Eye (tissue), 1 donor: ENCODE measurements around the gene SRRM2.

Experiments
- DNase-seq: peaks from one replicate; pipeline ENCODE4 v3.0.0-alpha.2; 2015

SRRM2 gene

DNA sequence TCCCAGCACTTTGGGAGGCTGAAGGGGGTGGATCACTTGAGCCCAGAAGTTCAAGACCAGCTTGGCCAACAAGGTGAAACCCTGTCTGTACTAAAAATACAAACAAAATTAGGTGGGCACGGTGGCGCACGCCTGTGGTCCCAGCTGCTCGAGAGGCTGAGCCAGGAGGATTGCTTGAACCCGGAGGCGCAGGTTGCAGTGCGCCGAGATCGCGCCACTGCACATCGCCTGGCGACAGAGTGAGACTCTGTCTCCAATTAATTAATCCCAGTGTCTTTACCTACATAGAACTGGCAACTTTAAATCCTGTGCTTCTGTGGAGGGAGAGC lies 26.2 kb downstream of the SRRM2 start:
- no peak for DNase-seq

DNA sequence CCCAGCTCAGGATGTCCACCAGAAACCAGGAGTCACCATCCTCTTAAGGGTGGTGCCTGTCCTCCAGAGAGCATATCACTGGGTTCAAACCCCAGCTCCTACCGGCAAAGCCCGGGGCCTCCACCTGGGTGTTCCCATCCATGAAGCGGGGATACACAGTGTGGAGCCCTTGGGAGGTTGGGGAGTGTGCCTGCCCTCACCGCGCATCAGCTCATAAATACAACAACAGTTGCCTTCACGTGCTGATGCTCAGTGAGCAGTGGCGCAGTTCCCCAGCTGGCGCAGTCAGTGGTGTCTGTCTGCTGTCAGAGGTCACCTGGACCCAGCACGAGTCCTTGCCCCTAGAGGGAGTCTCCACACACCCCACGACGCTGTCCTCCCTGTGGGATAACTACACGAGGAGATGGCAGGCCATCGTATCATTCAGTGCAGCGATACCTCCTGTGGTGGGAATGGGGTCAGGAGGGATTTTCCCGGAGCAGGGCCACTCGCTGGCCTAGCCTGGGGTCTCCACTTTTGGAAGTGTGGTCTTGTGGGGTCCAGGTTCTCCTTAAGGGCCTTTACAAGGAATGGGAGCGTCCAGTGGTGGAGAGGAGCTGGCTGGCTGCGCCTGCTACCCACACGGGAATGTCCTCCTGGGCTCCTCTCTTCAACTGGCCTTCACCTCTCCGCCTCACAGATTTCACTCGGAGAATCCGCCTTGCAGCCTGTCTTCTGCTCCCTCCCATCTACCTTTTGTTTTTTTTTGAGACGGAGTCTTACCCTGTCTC lies 26.9 kb downstream of the SRRM2 start:
- DNase-seq, result no peak

DNA sequence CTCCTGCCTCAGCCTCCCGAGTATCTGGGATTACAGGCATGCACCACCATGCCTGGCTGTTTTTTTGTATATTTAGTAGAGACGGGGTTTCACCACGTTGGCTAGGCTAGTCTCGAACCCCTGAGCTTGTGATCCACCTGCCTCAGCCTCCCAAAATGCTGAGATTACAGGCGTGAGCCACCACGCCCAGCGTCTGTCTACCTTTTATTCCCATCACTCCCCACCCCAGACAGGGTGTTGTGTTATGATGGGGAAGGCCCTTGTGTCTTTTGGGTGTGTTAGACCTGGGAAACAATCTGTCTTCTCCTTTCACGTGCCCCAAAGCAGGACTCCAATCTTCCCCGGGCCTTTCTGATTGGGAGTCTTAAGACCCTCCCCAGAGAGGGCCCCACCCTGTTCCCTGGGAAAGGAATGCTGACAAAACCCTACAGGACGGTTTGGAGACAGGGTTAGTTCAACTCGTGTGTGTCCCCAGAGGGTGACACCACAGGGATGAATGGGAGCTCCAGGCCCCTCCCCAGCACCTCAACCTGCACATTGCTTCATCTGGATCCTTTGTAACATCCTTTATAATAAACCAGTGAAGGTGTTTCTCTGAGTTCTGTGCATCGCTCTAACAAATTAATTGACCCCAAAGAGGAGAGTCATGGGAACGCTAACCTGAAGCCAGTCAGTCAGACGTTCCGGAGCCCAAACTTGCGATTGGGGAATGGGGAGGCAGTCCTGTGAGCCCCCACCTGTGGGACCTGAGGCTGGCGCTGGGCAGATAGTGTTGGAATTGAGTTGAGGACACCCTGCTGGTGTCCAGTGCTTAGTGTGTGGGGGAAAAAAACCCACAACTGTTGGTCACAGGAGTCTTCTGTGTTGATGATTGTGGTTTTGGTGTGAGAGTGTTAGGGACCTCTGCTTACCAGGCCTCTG lies 27.8 kb downstream of the SRRM2 start:
- no peak for DNase-seq

GRCh38 chr16:2782583-2783351 lies 30.3 kb downstream of the SRRM2 start:
- no peak for DNase-seq

DNA sequence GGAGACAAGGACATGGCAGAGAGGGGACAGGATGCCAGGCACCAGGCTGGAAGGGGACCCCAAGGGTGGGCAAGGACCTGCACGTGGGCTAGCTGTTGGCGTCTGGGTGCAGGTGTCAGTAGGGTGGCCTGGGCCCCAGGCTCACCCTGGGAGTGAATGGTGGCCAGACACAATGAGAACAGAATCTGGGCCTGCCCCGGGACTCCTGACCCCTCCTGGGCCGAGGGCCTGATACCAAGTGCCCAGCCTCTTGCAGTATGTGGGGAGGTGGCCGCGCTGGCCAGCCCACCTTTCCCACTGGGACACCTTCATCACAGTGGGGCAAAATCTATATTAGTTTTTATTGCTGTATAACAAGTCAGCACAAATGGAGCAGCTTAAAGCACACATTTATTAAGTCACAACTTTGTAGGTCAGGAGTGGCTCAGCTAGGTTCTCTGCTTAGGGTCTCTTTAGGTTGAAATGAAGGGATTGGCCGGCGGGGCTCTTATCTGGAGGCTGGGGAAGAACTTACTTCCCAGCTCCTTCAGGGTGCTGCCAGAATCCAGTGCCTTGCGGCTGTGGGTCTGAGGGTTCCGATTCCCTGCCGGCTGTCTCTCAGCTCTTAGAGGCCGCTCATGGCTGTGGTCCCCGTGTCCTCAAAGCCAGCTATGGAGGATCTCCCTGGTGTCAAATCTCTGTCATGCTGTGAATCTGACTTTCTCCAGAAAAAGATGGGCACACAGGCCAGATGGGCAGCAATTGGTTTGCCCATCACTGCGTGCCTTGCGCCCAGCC lies 31.3 kb downstream of the SRRM2 start:
- no peak for DNase-seq

DNA sequence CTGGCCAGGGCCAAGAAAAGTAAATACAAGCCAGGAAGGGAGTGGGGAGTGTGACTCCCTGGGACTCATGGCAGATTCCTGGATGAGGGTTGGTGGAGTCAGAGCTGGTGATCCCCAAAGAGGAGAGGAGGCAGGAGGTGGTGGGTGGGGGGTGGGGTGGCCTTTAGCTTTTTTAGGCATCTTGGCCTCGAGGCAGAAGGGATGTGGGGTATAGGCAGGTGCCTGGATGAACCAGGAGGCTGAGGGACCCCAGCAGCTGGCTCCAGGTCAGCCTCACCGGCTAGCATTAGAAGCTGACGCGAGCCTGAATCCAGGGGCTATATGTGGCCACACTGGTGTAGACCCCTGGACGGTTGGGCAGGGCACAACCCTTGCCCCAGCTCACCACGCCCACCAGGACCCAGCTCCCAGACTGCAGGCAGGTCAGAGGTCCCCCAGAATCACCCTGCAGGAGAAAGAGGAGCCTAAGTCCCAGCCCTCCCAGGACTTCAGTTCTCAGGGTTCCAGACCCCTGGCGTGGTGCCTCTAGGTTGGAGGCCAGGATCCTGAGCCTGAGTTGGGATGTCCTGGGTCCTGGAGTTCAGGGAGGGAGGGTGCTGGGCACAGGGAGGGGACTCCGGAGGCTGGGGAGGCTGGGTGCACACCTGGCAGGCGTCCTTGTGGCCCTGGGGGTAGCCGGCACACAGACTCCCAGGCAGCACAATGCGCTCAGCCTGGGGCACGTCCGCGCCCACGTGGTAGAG lies 32.1 kb downstream of the SRRM2 start:
- DNase-seq, result no peak

GRCh38 chr16:2785101-2785991 lies 32.9 kb downstream of the SRRM2 start:
- no peak for DNase-seq

DNA sequence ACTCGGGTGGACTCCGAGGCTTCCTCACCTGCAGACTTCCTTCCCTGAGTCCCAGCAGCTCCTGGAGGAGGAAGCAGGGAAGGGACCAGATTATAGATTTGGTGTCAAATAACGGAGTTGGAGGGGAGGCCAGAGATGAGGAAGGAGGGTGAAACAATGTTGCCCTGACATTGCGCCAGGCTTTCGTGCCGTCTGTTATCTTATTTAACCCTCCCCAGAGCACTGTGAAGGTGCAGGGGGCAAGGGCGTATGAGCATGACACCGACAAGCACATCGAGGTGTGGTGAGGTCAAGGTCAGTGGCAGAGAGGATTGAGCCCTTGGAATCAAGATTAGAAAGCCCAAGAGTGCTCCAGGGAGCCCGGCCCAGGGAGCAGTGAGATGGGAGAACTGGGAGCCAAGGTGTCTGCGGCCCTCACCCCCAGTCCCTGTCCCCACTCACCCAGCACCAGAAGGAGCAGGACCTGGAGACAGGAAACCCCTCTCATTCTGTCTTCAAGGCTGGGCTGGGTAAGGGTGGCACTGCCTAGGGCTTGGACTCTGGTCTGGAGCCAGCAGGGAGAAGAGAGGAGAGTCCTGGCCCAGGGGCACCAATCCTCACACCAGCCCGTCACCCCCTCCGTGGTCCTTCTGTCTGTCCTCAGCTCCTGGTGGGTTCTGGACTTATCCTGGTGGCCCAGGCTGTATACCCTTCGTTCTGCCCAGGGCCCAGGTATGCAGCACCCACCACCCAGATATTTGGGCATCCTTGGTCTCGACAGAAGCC lies 33.8 kb downstream of the SRRM2 start:
- DNase-seq, result no peak

DNA sequence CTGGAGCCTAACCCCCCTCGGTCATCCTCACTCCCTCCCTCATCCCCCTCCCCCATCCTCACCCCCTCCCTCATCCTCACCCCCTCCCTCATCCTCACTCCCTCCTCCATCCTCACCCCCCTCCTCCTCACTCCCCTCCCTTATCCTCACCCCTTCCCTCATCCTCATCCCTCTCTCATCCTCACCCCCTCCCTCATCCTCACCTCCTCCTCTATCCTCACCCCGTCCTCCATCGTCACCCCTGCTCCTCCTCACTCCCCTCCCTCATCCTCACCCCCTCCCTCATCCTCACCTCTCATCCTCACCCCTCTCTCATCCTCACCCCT lies 34.4 kb downstream of the SRRM2 start:
- no peak for DNase-seq

DNA sequence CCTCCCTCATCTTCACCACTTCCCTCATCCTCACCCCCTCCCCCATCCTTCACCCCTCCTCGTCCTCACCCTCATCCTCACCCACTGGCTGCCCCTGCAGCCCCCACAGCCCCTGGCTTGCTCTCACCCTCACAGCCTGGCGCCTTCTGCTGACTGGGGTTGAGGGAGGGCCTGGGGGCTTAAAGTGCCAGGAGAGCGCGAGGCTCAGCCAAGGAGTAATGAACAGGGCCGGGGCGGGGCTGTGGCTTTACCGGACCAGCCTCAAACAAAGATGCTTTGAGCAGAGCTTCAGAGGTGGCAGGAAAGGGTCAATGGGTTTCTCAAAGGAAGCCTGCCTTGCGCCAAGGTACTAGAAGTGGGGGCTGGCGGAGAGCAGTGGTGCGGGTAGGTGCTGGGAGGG lies 35.0 kb downstream of the SRRM2 start, which contains the start of gene PRSS33:
Gene PRSS33 (minus strand): TSS at position 155 of the 400 bp plus-strand sequence. CDS start 1,013 bp downstream, outside the sequence.
- no peak for DNase-seq

- DNase-seq, result no peak
These were observed 35.5 kb downstream of the SRRM2 start for GRCh38 chr16:2787961-2788360.

DNA sequence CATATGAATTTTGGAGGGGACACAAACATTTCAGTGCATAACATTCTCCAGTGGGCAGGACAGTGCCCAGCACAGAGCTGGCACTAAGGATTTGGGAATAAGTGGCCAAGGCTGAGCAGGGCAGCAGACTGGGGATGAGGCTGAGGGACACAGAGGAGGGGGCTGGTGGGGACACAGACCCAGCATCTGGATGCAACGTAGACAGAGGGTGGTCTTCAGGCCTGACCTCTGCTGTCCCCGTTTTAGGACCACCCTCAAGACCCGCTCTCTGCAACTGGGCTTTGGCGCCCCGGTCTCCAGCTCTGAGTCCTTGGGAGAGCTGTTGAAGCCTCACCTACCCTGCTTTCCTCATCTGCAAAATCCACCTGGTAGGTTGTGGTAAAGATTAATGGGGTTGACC lies 38.2 kb downstream of the SRRM2 start:
- no peak for DNase-seq

DNA sequence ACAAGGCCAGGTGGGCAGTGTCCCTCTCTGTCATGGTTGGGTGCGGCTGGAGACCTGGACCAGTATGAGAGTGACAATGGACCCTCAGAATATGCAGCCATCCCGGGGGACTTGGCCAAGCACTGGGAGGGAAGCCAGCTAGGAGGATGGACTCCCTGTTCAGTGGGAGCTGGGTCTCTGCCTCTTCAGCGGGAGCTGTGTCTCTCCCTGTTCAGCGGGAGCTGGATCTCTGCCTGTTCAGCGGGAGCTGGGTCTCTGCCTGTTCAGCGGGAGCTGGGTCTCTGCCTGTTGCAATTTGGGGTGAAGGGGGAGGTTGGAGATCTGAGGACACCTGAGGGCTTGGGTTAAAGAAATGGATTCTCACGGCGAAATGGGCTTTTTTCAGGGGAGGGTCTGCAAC lies 38.7 kb downstream of the SRRM2 start:
- DNase-seq, result no peak

DNA sequence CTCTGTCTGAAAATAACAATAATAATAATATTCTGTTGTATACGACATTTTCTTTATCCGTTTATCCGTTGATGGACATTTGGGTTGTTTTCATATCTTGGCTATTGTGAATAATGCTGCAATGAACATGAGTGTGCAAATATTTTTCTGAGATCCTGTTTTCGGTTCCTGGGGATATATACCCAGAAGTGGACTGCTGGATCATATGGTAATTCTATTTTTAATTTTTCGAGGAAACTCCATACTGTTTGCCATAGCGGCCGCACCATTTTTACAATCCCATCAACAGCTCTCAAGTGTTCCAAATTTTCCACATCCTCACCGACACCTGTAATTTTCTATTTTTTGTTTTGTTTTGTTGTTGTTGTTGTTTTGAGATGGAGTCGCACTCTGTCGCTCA lies 40.5 kb downstream of the SRRM2 start:
- no peak for DNase-seq

- DNase-seq, result no peak
These were observed 43.1 kb downstream of the SRRM2 start for GRCh38 chr16:2795395-2796143.

DNA sequence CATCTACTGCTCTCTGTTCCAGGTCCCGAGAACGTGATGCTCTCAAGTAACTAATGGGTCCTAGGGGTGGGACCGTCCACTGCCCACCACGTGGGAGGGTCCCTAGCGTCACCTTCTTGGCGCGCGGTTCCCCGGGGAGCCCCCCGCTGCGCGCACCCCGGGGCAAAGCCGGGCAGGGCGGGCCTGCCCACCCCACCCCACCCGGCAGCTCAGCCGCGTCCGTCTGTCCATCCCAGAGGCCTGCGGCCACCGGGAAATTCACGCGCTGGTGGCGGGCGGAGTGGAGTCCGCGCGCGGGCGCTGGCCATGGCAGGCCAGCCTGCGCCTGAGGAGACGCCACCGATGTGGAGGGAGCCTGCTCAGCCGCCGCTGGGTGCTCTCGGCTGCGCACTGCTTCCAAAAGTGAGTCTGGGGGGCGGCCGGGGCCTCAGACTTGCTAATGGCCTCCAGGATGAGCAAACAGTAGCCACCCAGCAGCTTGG lies 46.3 kb downstream of the SRRM2 start:
- no peak for DNase-seq

DNA sequence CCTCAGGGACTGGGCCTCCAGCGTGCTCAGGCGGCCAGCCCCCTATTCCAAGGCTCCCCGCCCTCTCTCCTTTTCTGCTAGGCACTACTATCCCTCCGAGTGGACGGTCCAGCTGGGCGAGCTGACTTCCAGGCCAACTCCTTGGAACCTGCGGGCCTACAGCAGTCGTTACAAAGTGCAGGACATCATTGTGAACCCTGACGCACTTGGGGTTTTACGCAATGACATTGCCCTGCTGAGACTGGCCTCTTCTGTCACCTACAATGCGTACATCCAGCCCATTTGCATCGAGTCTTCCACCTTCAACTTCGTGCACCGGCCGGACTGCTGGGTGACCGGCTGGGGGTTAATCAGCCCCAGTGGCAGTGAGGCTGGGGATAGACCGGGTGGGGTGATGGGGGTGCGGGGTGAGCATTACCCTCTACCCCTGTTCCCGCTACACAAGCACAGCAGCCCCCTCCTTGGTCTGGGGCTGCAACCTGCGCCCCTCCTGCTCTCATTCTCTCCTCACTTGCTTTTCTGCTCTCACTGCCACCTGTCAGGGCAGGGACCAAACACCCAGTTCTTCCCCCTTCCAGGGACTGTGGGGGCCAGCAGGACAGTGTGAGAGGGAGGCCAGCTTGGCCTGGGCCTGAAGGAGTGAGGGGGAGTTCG lies 46.9 kb downstream of the SRRM2 start:
- no peak for DNase-seq

- no peak for DNase-seq
These were observed 47.4 kb downstream of the SRRM2 start for GRCh38 chr16:2799859-2800226.
